OCI-LY7 (cell line): ENCODE results near the gene VMAC. TPM values are rescaled to one million over a fixed set of nuclear protein-coding genes. Genes with fewer than 3 reads are reported as not detected.
"Not testable (repeated sequence)": the region's sequence is repeated elsewhere in the genome, so short reads cannot be mapped to it uniquely, and the experiment has no call there.

Experiments
- Bru-seq: library from RNA; stranded (reverse); fragments of 400-500 nt; gene quantifications from one replicate; lab custom pipeline; 2021; lab: Mats Ljungman, UMichigan
- BruChase-seq, 2 experiments: library from RNA; stranded (reverse); fragments of 400-500 nt; gene quantifications; one replicate each; lab custom pipeline; 2021; lab: Mats Ljungman, UMichigan
- BruUV-seq: library from RNA; stranded (reverse); fragments of 400-500 nt; replicated peaks from 2 replicates; lab custom pipeline; 2021; lab: Mats Ljungman, UMichigan
- CTCF ChIA-PET: fragments of 300-600 bp; sonication (Branson Sonifier 250); formaldehyde crosslinking; loops from one replicate; lab custom pipeline; 2022; ENCODE audit warnings: antibody characterized with exemption; ENCODE audit not compliant: unreplicated experiment; lab: Charles Lee
- POLR2A ChIA-PET: fragments of 300-600 bp; sonication (Branson Sonifier 250); formaldehyde crosslinking; loops from one replicate; lab custom pipeline; 2022; ENCODE audit warnings: antibody characterized with exemption; lab: Charles Lee
- DNase-seq: peaks from one replicate; pipeline ENCODE4 v3.0.0-alpha.2; 2015; ENCODE audit warnings: low spot score
- H2AFZ ChIP-seq: fragments of 200-600 bp; sonication (generic), shearing (Covaris generic); 2 replicates; pipeline ENCODE4 v1.6.1; 2014; ENCODE audit warnings: mild to moderate bottlenecking, antibody characterized with exemption, low read length, moderate library complexity
- H3K27ac ChIP-seq: fragments of 200-600 bp; sonication (generic); 2 replicates; pipeline ENCODE4 v1.5.1; 2014; ENCODE audit warnings: mixed run types, low read depth, mild to moderate bottlenecking, moderate library complexity, low read length, inconsistent platforms; ENCODE audit not compliant: poor library complexity, severe bottlenecking
- H3K36me3 ChIP-seq: fragments of 200-600 bp; sonication (generic); 2 replicates; pipeline ENCODE4 v1.6.1; 2014; ENCODE audit warnings: mild to moderate bottlenecking, antibody characterized with exemption, low read length, moderate library complexity, mixed read lengths; ENCODE audit not compliant: insufficient read depth
- H3K4me1 ChIP-seq: fragments of 200-600 bp; sonication (generic); 2 replicates; pipeline ENCODE4 v1.5.1; 2014; ENCODE audit warnings: mild to moderate bottlenecking, low read length; ENCODE audit not compliant: insufficient read depth, poor library complexity, severe bottlenecking
- H3K4me2 ChIP-seq: fragments of 200-600 bp; sonication (generic); 2 replicates; pipeline ENCODE4 v1.6.1; 2014; ENCODE audit warnings: mild to moderate bottlenecking, low read length
- H3K4me3 ChIP-seq: fragments of 200-600 bp; sonication (generic); 2 replicates; pipeline ENCODE4 v1.5.1; 2014; ENCODE audit warnings: mild to moderate bottlenecking, low read depth, low read length; ENCODE audit not compliant: poor library complexity, severe bottlenecking
- H3K79me2 ChIP-seq: fragments of 200-600 bp; sonication (generic); 2 replicates; pipeline ENCODE4 v1.6.1; 2016; ENCODE audit warnings: low read depth, mild to moderate bottlenecking, low read length, moderate library complexity, mixed read lengths; ENCODE audit not compliant: insufficient read depth
- H3K9me2 ChIP-seq: fragments of 200-600 bp; sonication (generic); 2 replicates; pipeline ENCODE4 v1.6.1; 2016; ENCODE audit warnings: mild to moderate bottlenecking, low read length, mixed read lengths; ENCODE audit not compliant: insufficient read depth
- H3K9me3 ChIP-seq: fragments of 200-600 bp; sonication (generic); 2 replicates; pipeline ENCODE4 v1.6.1; 2014; ENCODE audit warnings: mild to moderate bottlenecking, mixed run types, low read length, mixed read lengths
- H4K20me1 ChIP-seq: fragments of 200-600 bp; sonication (generic); 2 replicates; pipeline ENCODE4 v1.6.1; 2014; ENCODE audit warnings: mild to moderate bottlenecking, antibody characterized with exemption, low read length, moderate library complexity, mixed read lengths; ENCODE audit not compliant: insufficient read depth
- CTCF ChIP-seq: fragments of 200-600 bp; sonication (generic); conservative IDR thresholded peaks from 2 replicates; pipeline ENCODE4 v1.5.1; 2014; ENCODE audit warnings: mild to moderate bottlenecking, antibody characterized with exemption, low read length, moderate library complexity, mixed read lengths
- EZH2phosphoT487 ChIP-seq: fragments of 200-600 bp; sonication (generic); IDR thresholded peaks from 2 replicates; pipeline ENCODE4 v1.6.1; 2018; ENCODE audit warnings: low read depth, borderline replicate concordance, mild to moderate bottlenecking, mixed run types, antibody characterized with exemption, low read length, moderate library complexity, mixed read lengths
- intact Hi-C: fragments of 100-400 bp; cut with micrococcal nuclease; formaldehyde crosslinking; loops from one replicate; pipeline ENCODE4 v1.10.0; 2022; ENCODE audit not compliant: unreplicated experiment
- long read RNA-seq: library from polyadenylated mRNA; stranded (forward); transcript quantifications from one replicate; pipeline ENCODE4 v2.0.0, GENCODE V29; 2022
- total RNA-seq, 2 experiments: library from RNA; depleted of rRNA in 1 of 2; stranded (reverse); fragments of >200 nt in 1 of 2; shearing (Covaris generic) in 1 of 2; gene quantifications; 2 replicates each; pipeline ENCODE4 v1.2.3, GENCODE V29; 2014 to 2022

VMAC gene
- total RNA-seq (2014; rRNA removed; shearing (Covaris generic)) = 6.6 and 6.8 TPM in 2 replicates
- total RNA-seq (2022) = 6.0 and 7.9 TPM in 2 replicates
- Bru-seq, nascent RNA = percentile 54 among the genes with signal in this experiment
- percentile 74 among the genes with signal in this experiment for BruChase-seq, experiment 1, labeled RNA remaining after a 6-hour chase
- BruChase-seq, experiment 2, labeled RNA remaining after a 2-hour chase = percentile 68 among the genes with signal in this experiment
- long read RNA-seq, partial matches to known transcripts = 0 of 2 reads
- long read RNA-seq, other reads (novel, unspliced or antisense) = 1 of 2 reads

- peak within 1 kb of the TSS; percentile 96 for H3K4me2 ChIP-seq
- peak within 1 kb of the TSS; percentile 57; the same call in 1 of the 2 replicates for H2AFZ ChIP-seq
- H3K27ac ChIP-seq = peak within 1 kb of the TSS; percentile 78
- BruUV-seq = no TSS peak
- H3K9me3 ChIP-seq = no peaks in the 10 kb centered on the region
- TF ChIP-seq EZH2phosphoT487 (no peak), CTCF (no peak)
- peak within 1 kb of the TSS; percentile 89 for H3K4me3 ChIP-seq
- intact Hi-C loops = loop anchor here (1.0 to 10.0 kb wide), 5 partner anchors 48 to 218 kb away; partner anchors contain the start of gene RANBP3
- CTCF ChIA-PET = interaction anchor here (3.4 kb wide), 1 partner anchor 100 kb away, joined by 12 read pairs; no protein-coding TSS in a partner anchor
- H3K79me2 ChIP-seq = peaks cover 37% of the 10 kb centered on the region
- peak; percentile 100 for DNase-seq
- H3K36me3 ChIP-seq = peaks cover 21% of the 10 kb centered on the region
- no peaks in the 10 kb centered on the region for H4K20me1 ChIP-seq
- H3K9me2 ChIP-seq = no peaks in the 10 kb centered on the region
- POLR2A ChIA-PET = interaction anchor here (0.9 to 1.3 kb wide), 6 partner anchors 8 to 76 kb away, joined by 3 to 5 read pairs (median 3); no protein-coding TSS in a partner anchor
- peaks cover 15% of the 10 kb centered on the region for H3K4me1 ChIP-seq
Observed at GRCh38 chr19:5904352-5905113, at the start of gene VMAC. VMAC (plus strand) TSS chr19:5904872; CDS start chr19:5904891, 19 bp downstream.

DNA sequence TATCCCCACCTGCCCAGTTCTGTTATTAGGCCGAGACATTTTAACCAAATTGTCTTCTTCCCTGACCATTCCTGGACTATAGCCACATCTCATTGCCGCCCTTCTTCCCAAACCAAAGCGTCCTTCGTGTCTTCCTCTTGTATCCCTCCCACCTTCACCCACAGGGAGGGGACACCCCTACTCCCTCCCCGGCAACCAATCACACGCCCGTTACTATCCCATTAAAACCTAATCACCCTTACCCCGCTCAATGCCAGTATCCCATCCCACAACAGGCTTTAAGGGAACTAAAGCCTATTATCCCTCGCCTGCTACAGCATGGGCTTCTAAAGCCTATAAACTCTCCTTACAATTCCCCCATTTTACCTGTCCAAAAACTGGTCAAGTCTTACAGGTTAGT is 49.5 kb upstream of the VMAC start:
- CTCF ChIA-PET = not testable (repeated sequence)

DNA sequence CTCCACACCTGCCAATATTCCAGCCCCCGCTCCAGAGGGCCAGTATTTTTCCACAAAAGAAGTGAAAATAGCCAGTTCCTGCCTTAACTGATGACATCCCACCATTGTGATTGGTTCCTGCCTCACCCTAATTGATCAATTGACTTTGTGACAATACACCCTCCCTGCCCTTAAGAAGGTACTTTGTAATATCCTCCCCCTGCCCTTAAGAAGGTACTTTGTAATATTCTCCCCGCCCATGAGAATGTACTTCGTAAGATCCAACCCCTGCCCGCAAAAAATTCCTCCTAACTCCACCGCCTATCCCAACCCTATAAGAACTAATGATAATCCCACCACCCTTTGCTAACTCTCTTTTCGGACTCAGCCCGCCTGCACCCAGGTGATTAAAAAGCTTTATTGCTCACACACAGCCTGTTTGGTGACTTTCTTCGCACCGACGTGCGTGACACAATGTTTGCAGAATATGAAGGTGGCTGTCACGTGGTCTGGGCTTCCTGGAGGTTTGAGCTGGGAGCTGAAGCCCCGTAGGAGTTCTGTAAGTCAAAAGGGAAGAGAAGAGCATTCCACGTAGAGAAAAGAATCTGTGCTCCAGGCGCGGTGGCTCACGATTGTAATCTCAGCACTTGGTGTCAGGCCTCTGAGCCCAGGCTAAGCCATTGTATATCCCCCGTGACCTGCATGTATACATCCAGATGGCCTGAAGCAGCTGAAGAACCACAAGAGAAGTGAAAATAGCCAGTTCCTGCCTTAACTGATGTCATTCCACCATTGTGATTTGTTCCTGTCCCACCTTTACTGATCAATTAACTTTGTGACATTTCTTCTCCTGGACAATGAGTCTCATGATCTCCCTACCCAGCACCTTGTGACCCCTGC is 47.2 kb upstream of the VMAC start:
- intact Hi-C loops = no loop called here
- BruUV-seq = no TSS peak
- Histone ChIP-seq H3K4me3 (no peak overlapping the region), H2AFZ (no peak overlapping the region), H3K4me2 (no peak overlapping the region), H3K4me1 (no peaks in the 10 kb centered on the region), H4K20me1 (no peaks in the 10 kb centered on the region), H3K79me2 (no peaks in the 10 kb centered on the region), H3K9me2 (no peaks in the 10 kb centered on the region), H3K27ac (no peak overlapping the region), H3K9me3 (no peaks in the 10 kb centered on the region), H3K36me3 (no peaks in the 10 kb centered on the region)
- no peak for TF ChIP-seq EZH2phosphoT487
- no peak for TF ChIP-seq CTCF
- DNase-seq = no peak
- ChIA-PET POLR2A (no interaction called here), CTCF (no interaction called here)

More for the DNA sequence above, 49.5 kb upstream of the VMAC start:
- intact Hi-C loops, DNase-seq, H3K27ac ChIP-seq, H2AFZ ChIP-seq, H3K9me2 ChIP-seq, H3K79me2 ChIP-seq, H4K20me1 ChIP-seq, H3K9me3 ChIP-seq, H3K4me3 ChIP-seq, BruUV-seq, H3K36me3 ChIP-seq, H3K4me2 ChIP-seq: not testable (repeated sequence)
- peaks cover 13% of the 10 kb centered on the region for H3K4me1 ChIP-seq
- POLR2A ChIA-PET = interaction anchor here (0.7 kb wide), 1 partner anchor 23 kb away, joined by 3 read pairs; no protein-coding TSS in a partner anchor
